CD4-positive, alpha-beta T cell treated with Interferon alpha-2 for 1 hour (primary cell): ENCODE measurements around the gene SLF2.
"Not testable (repeated sequence)": the region's sequence is repeated elsewhere in the genome, so short reads cannot be mapped to it uniquely, and the experiment has no call there.

Experiments used
- DNase-seq, 2 donors: peaks; one replicate each; pipeline ENCODE4 v3.0.0-alpha.2; 2020 to 2022

Gene SLF2

DNA sequence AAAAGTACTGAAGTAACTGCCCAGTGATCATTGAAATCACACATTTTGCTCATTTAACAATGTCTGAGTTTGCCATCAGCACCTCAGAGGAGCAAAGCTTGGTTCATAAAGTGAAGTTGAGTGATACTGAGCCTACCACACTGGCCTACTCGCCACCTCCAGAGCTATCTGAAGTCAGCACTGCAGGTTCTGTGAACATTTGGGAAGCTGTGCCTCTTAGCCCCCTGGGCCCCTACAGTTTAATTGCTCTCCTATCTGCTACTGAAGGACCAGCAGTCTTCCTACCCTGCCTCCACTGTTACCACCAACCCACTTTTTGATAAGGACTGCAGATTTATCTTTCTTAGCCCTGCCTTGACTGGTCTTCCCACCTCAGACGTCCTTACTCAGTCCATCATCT is 54.6 kb downstream of the SLF2 start:
- no peak for DNase-seq

DNA sequence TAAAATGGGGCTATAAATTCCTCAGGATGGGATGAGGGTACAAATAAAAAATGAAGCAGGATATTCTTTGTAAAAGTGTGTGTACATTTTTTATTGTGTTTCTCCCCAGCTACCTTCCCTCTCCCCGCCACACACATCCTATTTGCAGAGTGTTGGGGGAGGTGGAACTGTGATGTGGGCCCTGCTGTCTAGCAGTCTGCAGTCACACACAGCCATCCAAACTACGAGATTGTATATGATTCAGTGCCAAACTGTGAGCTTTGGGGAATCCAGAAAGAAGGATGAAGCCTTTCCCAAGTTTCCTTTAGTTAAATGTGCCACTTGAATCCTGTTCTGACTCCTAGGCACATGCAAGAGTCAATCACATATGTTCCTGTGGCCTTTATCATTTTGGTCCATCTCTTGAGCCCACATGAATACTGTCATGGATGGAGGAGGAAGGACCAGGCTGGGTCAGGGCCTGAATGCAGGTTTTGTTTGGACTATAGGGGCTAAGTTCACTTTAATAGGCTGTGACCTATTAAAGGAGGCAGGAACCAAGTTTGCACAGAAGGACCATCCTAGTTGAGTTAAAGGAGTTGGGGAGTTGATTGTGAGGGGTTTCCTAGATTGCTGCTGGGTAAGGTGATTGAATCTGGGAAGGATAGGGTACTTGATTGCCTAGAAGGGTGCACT is 55.4 kb downstream of the SLF2 start:
- no peak for DNase-seq

GRCh38 chr10:100968863-100969186 is 56.1 kb downstream of the SLF2 start:
- no peak for DNase-seq

DNA sequence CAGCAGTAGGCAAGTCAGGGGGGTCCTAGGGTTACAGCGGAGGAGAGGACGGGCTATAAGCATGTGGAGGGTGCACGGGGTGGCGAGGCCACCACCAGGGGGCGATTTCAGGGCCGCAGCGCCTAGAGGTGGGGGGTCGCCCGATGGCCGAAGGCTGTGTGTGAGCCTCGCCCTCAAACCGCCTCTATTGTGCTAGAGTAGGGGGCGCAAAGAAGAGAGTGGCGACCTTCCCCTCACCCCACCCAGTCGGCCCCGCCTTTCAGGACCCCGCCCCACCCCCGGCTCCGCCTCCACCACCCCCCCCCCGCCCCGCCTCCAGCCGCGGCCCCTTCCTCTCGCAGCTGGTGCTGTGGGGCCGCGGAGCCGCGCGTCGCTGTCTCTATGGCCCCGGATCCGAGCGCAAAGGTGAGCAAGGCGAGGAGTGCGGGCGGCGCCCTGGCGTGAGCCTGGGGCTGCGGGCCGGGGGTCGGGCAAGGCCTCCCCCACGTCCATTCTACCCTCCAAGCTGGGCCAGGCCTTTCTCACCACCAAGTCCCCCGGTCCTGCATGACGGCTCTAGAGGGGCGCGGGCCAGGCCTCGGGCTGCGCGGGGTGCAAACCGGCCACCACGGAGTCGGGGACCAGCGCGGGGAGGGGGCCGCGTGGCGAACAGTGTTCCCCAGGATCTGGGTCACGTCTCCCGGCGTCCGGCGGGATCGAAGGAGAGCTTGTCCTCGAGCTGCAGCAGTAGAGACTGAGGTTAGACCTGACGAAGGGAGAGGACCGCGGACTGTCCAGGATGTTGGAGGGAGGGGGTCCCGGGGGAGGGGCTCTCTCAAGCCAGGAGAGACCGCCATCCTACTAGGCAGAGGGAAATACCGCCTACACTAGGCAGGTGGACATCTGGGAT is 56.7 kb downstream of the SLF2 start, which contains the start of gene SEMA4G:
SEMA4G (plus strand) TSS at position 318 of the 889 bp plus-strand sequence. CDS start 3,409 bp downstream, outside the sequence.
- DNase-seq = peak; percentile 36 to 47

DNA sequence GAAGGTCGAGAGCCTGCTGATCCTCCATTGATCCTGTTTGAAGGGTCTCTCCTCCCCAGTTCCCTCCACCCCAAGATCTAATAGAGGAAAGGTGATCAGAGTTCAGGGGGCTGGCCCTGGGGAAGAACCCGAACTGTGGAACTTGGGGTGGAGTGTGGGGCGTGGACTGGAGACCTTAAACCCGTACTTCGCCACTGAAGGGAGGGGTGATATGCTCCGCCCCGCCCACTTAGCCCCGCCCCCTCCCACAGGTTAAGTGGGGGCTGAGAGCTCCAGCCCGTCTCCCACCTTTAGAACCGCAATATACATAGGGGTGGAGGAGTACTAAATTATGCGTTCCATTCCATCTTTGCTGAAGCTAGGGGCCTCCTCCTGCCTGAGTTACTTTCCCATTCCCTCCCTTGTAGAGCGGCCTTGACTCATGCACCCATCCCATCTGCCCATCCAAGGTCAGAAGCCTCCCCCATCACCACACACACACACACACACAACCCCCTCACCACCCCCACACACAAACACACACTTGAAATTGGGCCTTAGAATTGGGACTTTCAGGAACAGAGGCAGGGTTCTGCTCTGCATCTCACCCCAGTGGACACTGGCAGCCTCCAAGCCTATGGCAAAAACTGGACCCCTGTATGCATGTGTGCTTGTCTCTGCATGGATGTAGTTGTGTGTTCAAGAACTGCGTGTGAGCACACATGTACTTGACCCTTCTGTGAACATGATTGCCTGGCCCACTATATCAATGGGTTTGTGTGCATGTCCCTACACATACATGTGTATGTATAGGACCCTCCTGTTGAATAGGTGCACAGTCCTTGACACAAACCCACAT is 57.5 kb downstream of the SLF2 start:
- DNase-seq = peak; percentile 40 to 56

- DNase-seq = no peak
Observed at GRCh38 chr10:100970914-100971811, 58.4 kb downstream of the SLF2 start.

- DNase-seq = no peak
Observed at GRCh38 chr10:100972115-100972903, 59.5 kb downstream of the SLF2 start.

DNA sequence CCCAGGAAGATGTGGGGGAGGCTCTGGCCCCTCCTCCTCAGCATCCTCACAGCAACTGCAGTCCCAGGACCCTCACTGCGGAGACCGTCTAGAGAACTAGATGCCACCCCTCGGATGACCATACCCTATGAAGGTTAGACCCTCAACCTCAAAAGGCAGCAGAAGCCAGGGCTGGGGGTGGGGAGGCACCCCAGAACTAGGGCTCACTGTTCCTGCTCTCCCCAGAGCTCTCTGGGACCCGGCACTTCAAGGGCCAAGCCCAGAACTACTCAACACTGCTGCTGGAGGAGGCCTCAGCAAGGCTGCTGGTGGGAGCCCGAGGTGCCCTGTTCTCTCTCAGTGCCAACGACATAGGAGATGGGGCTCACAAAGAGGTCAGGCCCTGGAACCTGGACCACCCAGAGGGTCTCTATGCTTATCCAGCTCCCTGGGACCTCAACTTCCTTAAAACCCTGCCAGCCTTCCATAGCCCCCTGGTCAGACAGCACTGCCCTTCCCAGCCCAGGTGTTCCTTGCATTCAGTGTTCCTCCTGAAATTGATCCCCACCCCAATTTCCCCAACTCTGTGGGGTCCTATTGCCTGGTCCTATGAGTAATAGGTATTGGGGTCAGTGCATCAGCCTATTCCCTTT is 60.3 kb downstream of the SLF2 start:
- no peak for DNase-seq

DNA sequence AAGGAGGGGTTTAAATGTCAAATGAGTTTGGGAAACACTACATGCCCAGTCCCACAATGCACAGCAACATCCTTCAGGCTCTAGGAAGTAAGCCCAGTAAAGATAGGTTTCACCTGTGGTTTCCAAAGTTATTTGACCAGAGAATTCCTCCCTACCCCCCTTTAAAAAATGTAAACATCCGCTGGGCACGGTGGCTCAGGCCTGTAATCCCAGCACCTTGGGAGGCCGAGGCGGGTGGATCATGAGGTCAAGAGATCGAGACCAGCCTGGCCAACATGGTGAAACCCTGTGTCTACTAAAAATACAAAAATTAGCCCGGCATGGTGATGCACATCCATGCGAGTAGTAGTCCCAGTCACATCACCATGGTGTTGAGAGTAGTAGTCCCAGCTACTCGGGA is 62.6 kb downstream of the SLF2 start:
- not testable (repeated sequence) for DNase-seq

DNA sequence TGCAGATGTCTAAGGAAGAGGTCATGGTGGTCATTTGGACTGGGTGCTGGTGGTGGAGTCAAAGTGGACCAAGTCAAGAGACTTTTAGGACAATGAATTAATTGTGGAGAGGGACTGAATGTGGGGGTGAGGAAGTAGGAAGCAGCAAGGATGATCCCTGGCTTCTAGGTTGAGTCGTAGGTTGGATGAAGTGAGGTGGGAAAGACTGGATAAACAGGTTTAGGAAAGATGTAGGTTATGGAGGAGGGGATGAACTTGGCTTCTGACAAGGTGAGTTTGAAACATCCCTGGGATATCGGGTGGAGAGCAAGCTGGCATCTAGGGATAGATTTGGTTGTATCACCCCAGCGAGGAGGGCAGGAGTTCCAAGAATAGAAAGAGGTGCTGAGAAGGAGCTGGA is 64.1 kb downstream of the SLF2 start:
- no peak for DNase-seq

DNA sequence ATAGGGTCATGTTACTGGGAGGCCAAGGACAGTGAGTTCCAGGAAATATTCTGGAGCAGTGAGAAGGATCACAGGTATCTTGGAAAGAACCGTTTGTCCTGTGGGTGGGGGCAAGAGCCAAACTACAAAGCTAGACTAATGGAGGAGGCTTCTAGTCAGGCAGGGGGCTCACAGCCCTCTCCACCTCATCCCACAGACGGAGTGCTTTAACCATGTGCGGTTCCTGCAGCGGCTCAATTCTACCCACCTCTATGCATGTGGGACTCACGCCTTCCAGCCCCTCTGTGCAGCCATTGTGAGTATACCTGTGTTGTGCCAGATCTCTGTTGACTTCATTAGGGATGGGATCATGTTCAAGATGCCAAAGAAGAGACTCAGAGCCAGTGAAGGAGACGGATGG is 64.7 kb downstream of the SLF2 start:
- DNase-seq = no peak

DNA sequence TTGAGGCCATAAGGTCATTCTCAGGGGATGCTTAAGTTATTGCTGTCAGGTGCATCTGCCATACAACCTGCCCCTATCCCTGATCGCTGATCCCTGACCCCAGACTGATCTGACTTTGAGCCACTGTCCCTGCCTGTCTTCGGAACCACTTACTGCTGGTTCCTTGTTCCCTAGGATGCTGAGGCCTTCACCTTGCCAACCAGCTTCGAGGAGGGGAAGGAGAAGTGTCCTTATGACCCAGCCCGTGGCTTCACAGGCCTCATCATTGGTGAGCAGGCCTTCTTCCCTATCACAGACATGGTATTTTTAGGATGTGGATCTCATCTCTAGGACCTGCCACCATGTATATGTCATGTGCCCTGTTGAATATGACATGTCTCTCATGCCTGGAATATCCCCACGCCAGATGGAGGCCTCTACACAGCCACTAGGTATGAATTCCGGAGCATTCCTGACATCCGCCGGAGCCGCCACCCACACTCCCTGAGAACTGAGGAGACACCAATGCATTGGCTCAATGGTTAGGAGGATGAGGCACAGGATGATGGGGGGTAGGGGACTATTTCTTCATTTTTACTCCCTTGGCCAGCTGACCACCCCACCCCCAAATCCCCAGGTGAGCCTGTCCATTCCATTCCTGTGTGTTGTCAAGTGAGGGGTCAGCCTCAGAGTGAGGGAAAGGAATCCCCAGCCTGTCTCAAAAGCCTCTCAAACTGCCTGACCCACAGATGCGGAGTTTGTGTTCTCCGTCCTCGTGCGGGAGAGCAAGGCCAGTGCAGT is 65.5 kb downstream of the SLF2 start:
- DNase-seq = no peak

- DNase-seq = no peak
Observed at GRCh38 chr10:100978901-100979195, 66.1 kb downstream of the SLF2 start.

GRCh38 chr10:100979791-100980272 is 67.1 kb downstream of the SLF2 start:
- no peak for DNase-seq

- no peak for DNase-seq
Observed at GRCh38 chr10:100980311-100980710, 67.5 kb downstream of the SLF2 start.

GRCh38 chr10:100980711-100981110 is 67.9 kb downstream of the SLF2 start:
- DNase-seq = no peak

- no peak for DNase-seq
Observed at GRCh38 chr10:100981178-100981772, 68.5 kb downstream of the SLF2 start.

- no peak for DNase-seq
Observed at GRCh38 chr10:100982916-100983830, 70.4 kb downstream of the SLF2 start.
